ENCODE measurements around the gene ZNHIT1. TPM values are rescaled to one million over a fixed set of nuclear protein-coding genes. Genes with fewer than 3 reads are reported as not detected.

Gene ZNHIT1
- polyA plus RNA-seq, 3 donors = 29.3 to 109 (median 74.9) TPM

DNA sequence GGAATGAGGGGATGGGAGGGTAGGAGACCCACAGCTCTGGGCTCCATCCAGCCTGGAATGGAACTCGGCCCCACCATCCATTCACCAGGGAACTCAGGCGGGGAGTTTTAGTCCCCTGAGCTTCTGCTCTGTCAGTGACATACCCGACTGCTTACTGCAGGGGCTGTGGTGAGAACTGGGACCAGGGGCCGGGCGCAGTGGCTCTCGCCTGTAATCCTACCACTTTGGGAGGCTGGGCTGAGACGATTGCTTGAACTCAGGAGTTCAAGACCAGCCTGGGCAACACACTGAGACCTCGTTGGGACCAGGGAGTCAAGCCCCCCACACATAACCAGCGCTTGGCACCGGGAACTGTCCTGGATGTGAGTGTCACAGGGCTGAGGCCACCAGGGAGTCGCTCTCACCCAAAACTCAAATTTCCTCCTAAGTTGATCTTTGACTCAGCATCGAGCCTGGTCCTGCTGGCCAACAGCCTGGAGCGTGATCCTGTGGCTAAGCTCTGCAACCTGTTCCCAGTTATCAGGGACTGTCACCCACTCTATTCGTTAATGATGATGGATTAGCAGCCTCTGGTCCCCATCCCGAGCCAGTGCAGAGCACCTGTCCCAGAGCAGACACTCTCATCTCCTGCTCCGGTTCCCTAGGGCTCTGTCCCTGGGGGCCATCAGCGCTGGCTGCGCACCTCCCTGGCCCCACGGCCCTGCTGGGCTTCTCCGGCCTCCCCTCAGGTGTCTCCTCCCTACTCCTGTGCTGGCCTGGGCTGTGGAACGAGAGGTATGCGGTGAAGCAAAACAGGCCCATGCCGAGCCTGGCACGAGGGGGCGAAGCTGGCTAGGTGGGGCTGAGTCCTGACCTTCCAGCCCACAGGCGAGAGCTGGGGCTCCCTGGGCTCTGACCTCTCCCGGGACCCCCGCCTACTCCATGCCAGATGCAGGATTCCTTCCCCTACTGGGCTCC lies 20.5 kb downstream of the ZNHIT1 start:
- Mint-ChIP-seq H3K27ac (peak overlapping the region in 2 of 7 donors; percentile 54 to 66), H3K9me3 (peaks cover 0 to 3% (median 0%) of the 10 kb centered on the region in 7 donors), H3K36me3 (peaks cover 41 to 58% of the 10 kb centered on the region in 2 donors), H3K4me1 (peaks cover 40% of the 10 kb centered on the region), H3K27me3 (ENCODE audit: low read depth in 3 of 3) (peaks cover 14 to 31% (median 23%) of the 10 kb centered on the region in 3 donors), H3K4me3 (peak overlapping the region in 1 of 2 donors; percentile 46)
- no peak for TF ChIP-seq CTCF (IDR thresholded peaks at IDR 0.05)
- intact Hi-C loops (cut with micrococcal nuclease) = no loop called here
- Histone ChIP-seq H3K4me3 (replicated peaks in 1 of 3; ENCODE audit: low read depth in 2 of 3, low read length in 3 of 3) (no peak overlapping the region), H3K4me2 (replicated peaks; ENCODE audit: extremely low read depth, low read length, poor library complexity, severe bottlenecking) (no peak overlapping the region), H3K36me3 (replicated peaks in 1 of 2; ENCODE audit: control insufficient read depth in 1 of 2, insufficient read depth in 2 of 2, low read length in 2 of 2) (peaks cover 15 to 28% of the 10 kb centered on the region in 2 donors), H3K9me3 (replicated peaks in 1 of 2; ENCODE audit: control insufficient read depth in 1 of 2, insufficient read depth in 1 of 2, low read length in 2 of 2) (no peaks in the 10 kb centered on the region), H3K4me1 (ENCODE audit: control insufficient read depth in 1 of 2, insufficient read depth in 2 of 2, low read length in 2 of 2) (peaks cover 35 to 43% of the 10 kb centered on the region in 2 donors), H3K27me3 (ENCODE audit: control insufficient read depth in 2 of 2, insufficient read depth in 2 of 2, low read length in 2 of 2) (peaks cover 0 to 27% of the 10 kb centered on the region in 2 donors), H3K79me2 (ENCODE audit: insufficient read depth, low read length) (peaks cover 8% of the 10 kb centered on the region), H4K20me1 (ENCODE audit: insufficient read depth, low read length) (peaks cover 81% of the 10 kb centered on the region), H3K9ac (ENCODE audit: insufficient read depth, low read length, poor library complexity, severe bottlenecking) (no peak overlapping the region), H3K27ac (ENCODE audit: low read depth in 1 of 2, low read length in 2 of 2) (no peak overlapping the region), H2AFZ (ENCODE audit: insufficient read depth, low read depth, low read length, poor library complexity, severe bottlenecking) (no peak overlapping the region)
- DNase-seq = no peak
- WGBS (ENCODE audit: insufficient coverage) = 38% methylated on average over 22 of the region's 28 CpGs

GRCh38 chr7:101239191-101239950 lies 21.4 kb downstream of the ZNHIT1 start:
- H3K4me3 ChIP-seq (replicated peaks in 1 of 3; ENCODE audit: low read depth in 2 of 3, low read length in 3 of 3) = no peak overlapping the region
- 66% methylated on average over 12 of the region's 27 CpGs for WGBS (ENCODE audit: insufficient coverage)
- Mint-ChIP-seq H3K4me1 (peaks cover 47% of the 10 kb centered on the region), H3K4me3 (peak overlapping the region in 1 of 2 donors; percentile 30), H3K36me3 (peaks cover 41 to 54% of the 10 kb centered on the region in 2 donors), H3K27me3 (ENCODE audit: low read depth in 3 of 3) (peaks cover 14 to 31% (median 23%) of the 10 kb centered on the region in 3 donors), H3K27ac (peak overlapping the region in 1 of 7 donors; percentile 9), H3K9me3 (peaks cover 0 to 3% (median 0%) of the 10 kb centered on the region in 7 donors)
- no peak overlapping the region for H2AFZ ChIP-seq (ENCODE audit: insufficient read depth, low read depth, low read length, poor library complexity, severe bottlenecking)
- H3K27me3 ChIP-seq (ENCODE audit: control insufficient read depth in 2 of 2, insufficient read depth in 2 of 2, low read length in 2 of 2) = peaks cover 0 to 27% of the 10 kb centered on the region in 2 donors
- TF ChIP-seq CTCF (IDR thresholded peaks at IDR 0.05) = no peak
- DNase-seq = no peak
- no peaks in the 10 kb centered on the region for H3K9me3 ChIP-seq (replicated peaks in 1 of 2; ENCODE audit: control insufficient read depth in 1 of 2, insufficient read depth in 1 of 2, low read length in 2 of 2)
- peaks cover 43 to 52% of the 10 kb centered on the region in 2 donors for H3K4me1 ChIP-seq (ENCODE audit: control insufficient read depth in 1 of 2, insufficient read depth in 2 of 2, low read length in 2 of 2)
- no peak overlapping the region for H3K27ac ChIP-seq (ENCODE audit: low read depth in 1 of 2, low read length in 2 of 2)
- H3K36me3 ChIP-seq (replicated peaks in 1 of 2; ENCODE audit: control insufficient read depth in 1 of 2, insufficient read depth in 2 of 2, low read length in 2 of 2) = peaks cover 15 to 28% of the 10 kb centered on the region in 2 donors
- H3K79me2 ChIP-seq (ENCODE audit: insufficient read depth, low read length) = peaks cover 17% of the 10 kb centered on the region
- no peak overlapping the region for H3K9ac ChIP-seq (ENCODE audit: insufficient read depth, low read length, poor library complexity, severe bottlenecking)
- peaks cover 85% of the 10 kb centered on the region for H4K20me1 ChIP-seq (ENCODE audit: insufficient read depth, low read length)
- no peak overlapping the region for H3K4me2 ChIP-seq (replicated peaks; ENCODE audit: extremely low read depth, low read length, poor library complexity, severe bottlenecking)
- intact Hi-C loops (cut with micrococcal nuclease) = no loop called here

Data from CD14-positive monocyte (primary cell).